Endodermal cell (in vitro differentiated cells): ENCODE results near the gene ZFYVE26. TPM values are rescaled to one million over a fixed set of nuclear protein-coding genes. Genes with fewer than 3 reads are reported as not detected.
"Not testable (repeated sequence)": the region's sequence is repeated elsewhere in the genome, so short reads cannot be mapped to it uniquely, and the experiment has no call there.

Experiments
- DNase-seq: peaks from one replicate; pipeline ENCODE4 v3.0.0-alpha.2; 2017
- H3K27ac ChIP-seq: 2 replicates; pipeline ENCODE4 v1.5.1; 2013; ENCODE audit warnings: mild to moderate bottlenecking, low read depth, low read length, moderate library complexity
- H3K27me3 ChIP-seq: 2 replicates; pipeline ENCODE4 v1.6.1; 2013; ENCODE audit warnings: mild to moderate bottlenecking, low read length, moderate library complexity; ENCODE audit not compliant: insufficient read depth, control insufficient read depth, poor library complexity, severe bottlenecking
- H3K36me3 ChIP-seq: 2 replicates; pipeline ENCODE4 v1.7.0; 2013; ENCODE audit warnings: mild to moderate bottlenecking, low read length, moderate library complexity; ENCODE audit not compliant: control insufficient read depth, insufficient read depth
- H3K4me1 ChIP-seq: one replicate; pipeline ENCODE4 v1.7.0; 2013; ENCODE audit warnings: low read length; ENCODE audit not compliant: control insufficient read depth, insufficient read depth
- H3K4me3 ChIP-seq: 2 replicates; pipeline ENCODE4 v1.5.1; 2013; ENCODE audit warnings: mild to moderate bottlenecking, low read length, moderate library complexity
- H3K9ac ChIP-seq: 2 replicates; pipeline ENCODE4 v1.6.1; 2013; ENCODE audit warnings: mild to moderate bottlenecking, low read length, moderate library complexity; ENCODE audit not compliant: poor library complexity, severe bottlenecking; ENCODE audit errors: extremely low read depth
- H3K9me3 ChIP-seq: 2 replicates; pipeline ENCODE4 v1.6.1; 2013; ENCODE audit warnings: mild to moderate bottlenecking, low read length, moderate library complexity; ENCODE audit not compliant: control insufficient read depth
- H3K27ac Mint-ChIP-seq: 2 replicates; pipeline ENCODE4 v1.8.0; 2020; ENCODE audit warnings: mixed read lengths
- H3K27me3 Mint-ChIP-seq: 2 replicates; pipeline ENCODE4 v1.8.0; 2021; ENCODE audit warnings: mild to moderate bottlenecking, mixed read lengths; ENCODE audit not compliant: insufficient read depth
- H3K36me3 Mint-ChIP-seq: 2 replicates; pipeline ENCODE4 v1.8.0; 2020; ENCODE audit warnings: low read depth, mixed read lengths
- H3K4me1 Mint-ChIP-seq: 2 replicates; pipeline ENCODE4 v1.8.0; 2020; ENCODE audit warnings: mixed read lengths
- H3K4me3 Mint-ChIP-seq: 2 replicates; pipeline ENCODE4 v1.8.0; 2020; ENCODE audit warnings: mild to moderate bottlenecking, moderate library complexity, mixed read lengths
- H3K9me3 Mint-ChIP-seq: 2 replicates; pipeline ENCODE4 v1.8.0; 2020; ENCODE audit warnings: mild to moderate bottlenecking, mixed read lengths
- CTCF ChIP-seq: fragments of 200-600 bp; sonication (generic); conservative IDR thresholded peaks from 2 replicates; pipeline ENCODE4 v1.5.0; 2021; ENCODE audit warnings: antibody characterized with exemption, mild to moderate bottlenecking
- WGBS, 2 experiments: methylation state at CpG; one replicate each; pipeline versions ENCODE4 v1.1.5 to v1.1.7; 2013; ENCODE audit warnings: missing lambda C conversion rate in 2 of 2, mixed read lengths in 1 of 2; ENCODE audit not compliant: insufficient coverage in 1 of 2, insufficient read length in 1 of 2; 5-methylcytosine and 5-hydroxymethylcytosine counted together
- total RNA-seq, 2 donors: library from RNA; stranded (reverse); fragmentation: NEBNext Ultra II Directional in 1 of 2; extraction: Animal tissue kit (Norgen Biotek cat#: 25700) in 1 of 2; gene quantifications; 2 replicates in 1 of 2; 3 replicates in 1 of 2; pipeline ENCODE4 v1.2.1, GENCODE V29; 2021

The ZFYVE26 gene
- total RNA-seq, 2 donors from 2014 or later, result 27.4 to 29.4 TPM

GRCh38 chr14:67705211-67705610 is 111.2 kb downstream of the ZFYVE26 start:
- H3K27me3 ChIP-seq, result no peaks in the 10 kb centered on the region
- DNase-seq, result no peak
- H3K4me3 ChIP-seq, result no peak overlapping the region
- no peak overlapping the region for H3K27ac Mint-ChIP-seq
- H3K9ac ChIP-seq, result no peak overlapping the region
- no peaks in the 10 kb centered on the region for H3K36me3 ChIP-seq
- TF ChIP-seq CTCF, result no peak
- peaks cover 30% of the 10 kb centered on the region for H3K9me3 ChIP-seq
- no peak overlapping the region for H3K27ac ChIP-seq
- H3K4me1 Mint-ChIP-seq, result peaks cover 6% of the 10 kb centered on the region
- no peak overlapping the region for H3K4me3 Mint-ChIP-seq
- H3K9me3 Mint-ChIP-seq, result peaks cover 28% of the 10 kb centered on the region
- H3K36me3 Mint-ChIP-seq, result no peaks in the 10 kb centered on the region
- no peaks in the 10 kb centered on the region for H3K4me1 ChIP-seq
- WGBS, 2 experiments, result 84 to 89% methylated on average over 3 of the region's 3 CpGs
- no peaks in the 10 kb centered on the region for H3K27me3 Mint-ChIP-seq

GRCh38 chr14:67704484-67705089 is 111.8 kb downstream of the ZFYVE26 start:
- Histone ChIP-seq H3K27ac (no peak overlapping the region), H3K4me1 (no peaks in the 10 kb centered on the region), H3K9ac (no peak overlapping the region), H3K9me3 (peaks cover 24% of the 10 kb centered on the region), H3K27me3 (no peaks in the 10 kb centered on the region), H3K4me3 (no peak overlapping the region), H3K36me3 (no peaks in the 10 kb centered on the region)
- Mint-ChIP-seq H3K27me3 (no peaks in the 10 kb centered on the region), H3K4me1 (peaks cover 6% of the 10 kb centered on the region), H3K27ac (no peak overlapping the region), H3K4me3 (no peak overlapping the region), H3K36me3 (no peaks in the 10 kb centered on the region), H3K9me3 (peaks cover 22% of the 10 kb centered on the region)
- TF ChIP-seq CTCF, result peak; percentile 83
- DNase-seq, result peak; percentile 58
- WGBS, 2 experiments, result 0 to 6% methylated on average over 2 to 3 of the region's 3 CpGs

GRCh38 chr14:67703997-67704396 is 112.4 kb downstream of the ZFYVE26 start:
- H3K9me3 ChIP-seq, result peaks cover 18% of the 10 kb centered on the region
- Mint-ChIP-seq H3K36me3 (no peaks in the 10 kb centered on the region), H3K4me3 (no peak overlapping the region), H3K4me1 (peaks cover 6% of the 10 kb centered on the region), H3K27me3 (no peaks in the 10 kb centered on the region), H3K9me3 (peaks cover 16% of the 10 kb centered on the region), H3K27ac (no peak overlapping the region)
- TF ChIP-seq CTCF, result no peak
- no peak overlapping the region for H3K27ac ChIP-seq
- DNase-seq, result no peak
- no peak overlapping the region for H3K9ac ChIP-seq
- no peaks in the 10 kb centered on the region for H3K27me3 ChIP-seq
- 100% methylated on average over 2 of the region's 3 CpGs; no CpG with 5 or more reads in 1 of the 2 experiments for WGBS, 2 experiments
- H3K36me3 ChIP-seq, result no peaks in the 10 kb centered on the region
- no peak overlapping the region for H3K4me3 ChIP-seq
- H3K4me1 ChIP-seq, result no peaks in the 10 kb centered on the region

- not testable (repeated sequence) for H3K36me3 Mint-ChIP-seq, H3K27ac Mint-ChIP-seq, H3K27ac ChIP-seq, H3K9ac ChIP-seq, H3K27me3 Mint-ChIP-seq, H3K27me3 ChIP-seq, H3K9me3 Mint-ChIP-seq, H3K36me3 ChIP-seq, DNase-seq, H3K4me1 ChIP-seq, H3K4me3 Mint-ChIP-seq, H3K4me3 ChIP-seq, H3K9me3 ChIP-seq, H3K4me1 Mint-ChIP-seq
- WGBS, 2 experiments, result 92 to 93% methylated on average over 6 to 7 of the region's 8 CpGs
These were observed 114.9 kb downstream of the ZFYVE26 start, which contains the start of gene RDH12 for GRCh38 chr14:67701492-67701891. TSS of gene RDH12 (plus strand) at chr14:67701886. CDS start at chr14:67722643, 20,757 bp downstream.
